NCI-H2227 treated with DMSO at 0.1 percent for 48 hours (cell line): ENCODE data around the gene PIK3R2.
A peak's percentile ranks its signal among the peaks of the same experiment; 100 is the strongest.
"Not testable (repeated sequence)": the region's sequence is repeated elsewhere in the genome, so short reads cannot be mapped to it uniquely, and the experiment has no call there.

Experiments used
- DNase-seq: peaks from one replicate; lab custom pipeline; 2025; lab: John Stamatoyannopoulos, UW

The PIK3R2 gene

GRCh38 chr19:18155095-18156087, 2.4 kb downstream of the PIK3R2 start:
- no peak for DNase-seq

- no peak for DNase-seq
Observed at GRCh38 chr19:18156268-18156667, 3.3 kb downstream of the PIK3R2 start.

- DNase-seq = peak; percentile 18
Observed at GRCh38 chr19:18156841-18157464, 4.0 kb downstream of the PIK3R2 start.

- peak; percentile 27 for DNase-seq
Observed at GRCh38 chr19:18157465-18158063, 4.6 kb downstream of the PIK3R2 start.

- no peak for DNase-seq
Observed at GRCh38 chr19:18158467-18158866, 5.5 kb downstream of the PIK3R2 start.

- not testable (repeated sequence) for DNase-seq
Observed at GRCh38 chr19:18159059-18159616, 6.2 kb downstream of the PIK3R2 start.

- DNase-seq = no peak
Observed at GRCh38 chr19:18159810-18160209, 6.8 kb downstream of the PIK3R2 start.

DNA sequence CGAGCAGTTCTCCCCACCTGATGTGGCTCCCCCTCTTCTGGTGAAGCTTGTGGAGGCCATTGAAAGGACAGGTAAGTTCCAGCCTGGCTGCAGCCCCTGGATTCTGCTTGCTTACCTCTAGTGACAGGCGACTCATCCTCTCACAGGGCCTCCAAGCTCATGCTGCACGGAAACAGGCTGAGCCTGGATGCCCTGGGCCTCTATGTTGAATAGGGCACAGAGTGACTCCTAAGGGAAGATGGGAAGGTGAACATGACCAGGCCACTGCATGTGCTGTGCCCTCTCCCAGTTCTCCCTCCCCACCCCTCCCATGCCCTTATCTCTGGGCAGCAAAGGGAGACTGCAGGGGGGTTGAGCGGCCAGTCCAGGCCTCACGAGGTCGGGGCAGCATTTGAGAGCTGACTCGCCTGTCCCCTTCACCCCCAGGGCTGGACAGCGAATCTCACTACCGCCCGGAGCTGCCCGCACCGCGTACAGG, 7.6 kb downstream of the PIK3R2 start:
- no peak for DNase-seq

DNA sequence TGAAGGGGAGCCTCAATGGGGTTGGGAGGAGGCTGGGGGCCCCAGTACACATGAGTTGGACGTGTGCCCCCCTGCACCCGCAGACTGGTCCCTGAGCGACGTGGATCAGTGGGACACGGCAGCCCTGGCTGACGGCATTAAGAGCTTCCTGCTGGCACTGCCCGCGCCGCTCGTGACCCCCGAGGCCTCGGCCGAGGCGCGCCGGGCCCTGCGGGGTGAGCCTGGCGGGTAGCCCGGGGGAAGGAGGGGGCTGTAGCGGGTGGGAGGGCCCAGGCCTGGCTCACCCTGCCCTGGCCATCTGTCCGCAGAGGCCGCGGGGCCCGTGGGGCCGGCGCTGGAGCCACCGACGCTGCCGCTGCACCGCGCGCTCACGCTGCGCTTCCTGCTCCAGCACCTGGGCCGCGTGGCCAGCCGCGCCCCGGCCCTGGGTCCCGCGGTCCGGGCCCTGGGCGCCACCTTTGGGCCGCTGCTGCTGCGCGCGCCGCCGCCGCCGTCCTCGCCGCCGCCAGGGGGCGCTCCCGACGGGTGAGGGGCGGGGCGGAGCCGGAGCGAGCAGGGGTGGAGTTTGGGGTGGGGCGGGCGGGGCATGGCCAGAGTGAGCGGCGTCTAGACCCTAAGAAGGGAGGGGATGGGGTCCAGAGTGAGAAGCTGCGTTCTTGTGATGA, 8.1 kb downstream of the PIK3R2 start:
- DNase-seq = peak; percentile 7

GRCh38 chr19:18161636-18162002, 8.7 kb downstream of the PIK3R2 start:
- DNase-seq = no peak

DNA sequence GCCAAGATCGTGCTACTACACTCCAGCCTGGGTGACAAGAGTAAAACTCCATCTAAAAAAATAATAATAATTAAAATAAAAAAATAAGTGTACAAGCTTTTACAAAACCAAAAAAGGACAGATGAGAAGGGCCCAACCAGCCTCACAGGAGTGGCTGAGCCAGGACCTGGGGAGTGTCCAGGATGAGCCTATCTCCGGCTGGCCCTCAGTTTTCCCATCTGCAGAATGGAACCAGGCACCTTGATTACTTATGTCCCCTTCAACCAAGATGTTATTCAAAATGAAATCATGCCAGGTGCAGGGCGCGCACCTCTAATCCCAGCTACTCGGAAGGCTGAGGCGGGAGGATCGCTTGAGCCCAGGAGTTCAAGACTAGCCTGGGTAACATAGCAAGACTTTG, 11.1 kb downstream of the PIK3R2 start:
- no peak for DNase-seq

GRCh38 chr19:18165794-18166544, 13.0 kb downstream of the PIK3R2 start:
- DNase-seq = no peak

DNA sequence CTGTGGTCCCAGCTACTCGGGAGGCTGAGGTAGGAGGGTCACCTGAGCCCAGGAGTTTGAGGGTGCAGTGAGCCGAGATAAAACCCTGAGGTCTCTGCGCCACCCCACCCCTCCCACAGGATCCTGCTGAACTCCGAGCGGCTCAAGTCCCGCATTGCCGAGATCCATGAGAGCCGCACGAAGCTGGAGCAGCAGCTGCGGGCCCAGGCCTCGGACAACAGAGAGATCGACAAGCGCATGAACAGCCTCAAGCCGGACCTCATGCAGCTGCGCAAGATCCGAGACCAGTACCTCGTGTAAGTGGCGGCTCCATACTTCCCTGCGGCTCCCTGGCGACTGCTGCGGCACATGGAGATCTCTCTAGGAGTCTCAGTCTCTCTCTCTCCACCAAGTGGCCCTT, 14.0 kb downstream of the PIK3R2 start:
- DNase-seq = no peak

- DNase-seq = no peak
Observed at GRCh38 chr19:18167975-18168645, 15.1 kb downstream of the PIK3R2 start.

DNA sequence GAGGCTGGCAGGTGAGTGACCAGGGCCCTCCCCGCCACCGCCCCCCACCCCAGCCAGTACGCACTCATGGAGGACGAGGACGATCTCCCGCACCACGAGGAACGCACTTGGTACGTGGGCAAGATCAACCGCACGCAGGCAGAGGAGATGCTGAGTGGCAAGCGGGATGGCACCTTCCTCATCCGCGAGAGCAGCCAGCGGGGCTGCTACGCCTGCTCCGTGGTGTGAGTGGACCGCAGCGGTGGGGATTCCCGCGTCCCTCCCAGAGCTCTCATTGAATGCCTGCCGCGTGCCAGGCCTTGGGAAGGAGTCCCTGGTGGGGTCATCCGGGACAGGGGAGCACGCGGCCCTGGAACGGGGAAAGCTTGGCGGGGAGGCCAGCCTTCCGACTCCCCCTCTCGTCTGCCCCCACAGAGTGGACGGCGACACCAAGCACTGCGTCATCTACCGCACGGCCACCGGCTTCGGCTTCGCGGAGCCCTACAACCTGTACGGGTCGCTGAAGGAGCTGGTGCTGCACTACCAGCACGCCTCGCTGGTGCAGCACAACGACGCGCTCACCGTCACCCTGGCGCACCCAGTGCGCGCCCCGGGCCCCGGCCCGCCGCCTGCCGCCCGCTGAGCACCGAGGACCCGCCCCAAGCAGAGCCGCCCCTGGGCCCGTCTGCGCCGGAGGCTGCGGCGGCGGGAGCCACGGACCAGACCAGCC, 15.9 kb downstream of the PIK3R2 start:
- DNase-seq = no peak

GRCh38 chr19:18170714-18171255, 17.8 kb downstream of the PIK3R2 start:
- no peak for DNase-seq

- no peak for DNase-seq
Observed at GRCh38 chr19:18171605-18172327, 18.8 kb downstream of the PIK3R2 start.

GRCh38 chr19:18172331-18173053, 19.5 kb downstream of the PIK3R2 start:
- no peak for DNase-seq
